ENCODE data around the gene RIMBP2. TPM values are rescaled to one million over a fixed set of nuclear protein-coding genes. Genes with fewer than 3 reads are reported as not detected.

Gene RIMBP2
- total RNA-seq, 2 experiments from 2014 or later: not detected

- H3K36me3 ChIP-seq (ENCODE audit: insufficient read depth, low read length): no peaks in the 10 kb centered on the region
- H3K4me1 ChIP-seq (ENCODE audit: insufficient read depth, low read length): no peaks in the 10 kb centered on the region
- ChIA-PET POLR2A (no interaction called here), CTCF (no interaction called here)
- Mint-ChIP-seq H3K27me3 (no peaks in the 10 kb centered on the region), H3K9me3 (peaks cover 5% of the 10 kb centered on the region), H3K4me1 (ENCODE audit: low read depth) (no peaks in the 10 kb centered on the region), H3K27ac (no peak overlapping the region), H3K36me3 (ENCODE audit: low read depth) (no peaks in the 10 kb centered on the region), H3K4me3 (no peak overlapping the region)
- H3K4me3 ChIP-seq (ENCODE audit: low read length): no peak overlapping the region
- DNase-seq: no peak
- intact Hi-C loops (cut with DNase I, micrococcal nuclease): no loop called here
- no peak for ATAC-seq (ENCODE audit: poor library complexity)
- H3K9me3 ChIP-seq (ENCODE audit: control insufficient read depth in 1 of 2, insufficient read depth in 1 of 2, low read length in 2 of 2): peaks cover 0 to 35% of the 10 kb centered on the region in 2 experiments
- TF ChIP-seq, protein P1, sequence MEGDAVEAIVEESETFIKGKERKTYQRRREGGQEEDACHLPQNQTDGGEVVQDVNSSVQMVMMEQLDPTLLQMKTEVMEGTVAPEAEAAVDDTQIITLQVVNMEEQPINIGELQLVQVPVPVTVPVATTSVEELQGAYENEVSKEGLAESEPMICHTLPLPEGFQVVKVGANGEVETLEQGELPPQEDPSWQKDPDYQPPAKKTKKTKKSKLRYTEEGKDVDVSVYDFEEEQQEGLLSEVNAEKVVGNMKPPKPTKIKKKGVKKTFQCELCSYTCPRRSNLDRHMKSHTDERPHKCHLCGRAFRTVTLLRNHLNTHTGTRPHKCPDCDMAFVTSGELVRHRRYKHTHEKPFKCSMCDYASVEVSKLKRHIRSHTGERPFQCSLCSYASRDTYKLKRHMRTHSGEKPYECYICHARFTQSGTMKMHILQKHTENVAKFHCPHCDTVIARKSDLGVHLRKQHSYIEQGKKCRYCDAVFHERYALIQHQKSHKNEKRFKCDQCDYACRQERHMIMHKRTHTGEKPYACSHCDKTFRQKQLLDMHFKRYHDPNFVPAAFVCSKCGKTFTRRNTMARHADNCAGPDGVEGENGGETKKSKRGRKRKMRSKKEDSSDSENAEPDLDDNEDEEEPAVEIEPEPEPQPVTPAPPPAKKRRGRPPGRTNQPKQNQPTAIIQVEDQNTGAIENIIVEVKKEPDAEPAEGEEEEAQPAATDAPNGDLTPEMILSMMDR (IDR thresholded peaks at IDR 0.05): no peak
- no peaks in the 10 kb centered on the region for H3K27me3 ChIP-seq (ENCODE audit: control insufficient read depth in 1 of 2, insufficient read depth in 2 of 2, low read length in 2 of 2)
- no peak overlapping the region for H3K27ac ChIP-seq (ENCODE audit: low read depth in 1 of 2, low read length in 2 of 2)
Observed at GRCh38 chr12:130669797-130670196, 46.3 kb downstream of the RIMBP2 start.

DNA sequence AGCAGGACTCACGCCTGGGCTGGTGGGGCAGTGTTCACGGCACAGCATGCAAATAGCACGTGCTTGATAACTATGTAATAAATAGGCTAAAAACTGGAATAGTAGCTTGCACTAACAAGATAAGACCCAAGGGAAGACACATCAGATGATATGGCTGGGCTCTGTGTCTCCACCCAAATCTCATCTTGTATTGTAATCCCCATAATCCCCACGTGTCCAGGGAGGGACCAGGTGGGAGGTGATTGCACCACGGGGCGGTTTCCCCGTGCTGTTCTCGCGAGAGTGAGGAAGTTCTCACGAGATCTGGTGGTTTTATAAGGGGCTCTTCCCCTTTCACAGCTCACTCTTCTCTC lies 46.9 kb downstream of the RIMBP2 start:
- POLR2A ChIA-PET: no interaction called here
- intact Hi-C loops (cut with DNase I, micrococcal nuclease): no loop called here
- TF ChIP-seq, protein P1 (IDR thresholded peaks at IDR 0.05): no peak
- Histone ChIP-seq H3K36me3 (ENCODE audit: insufficient read depth, low read length) (no peaks in the 10 kb centered on the region), H3K4me3 (ENCODE audit: low read length) (no peak overlapping the region), H3K27ac (ENCODE audit: low read depth in 1 of 2, low read length in 2 of 2) (no peak overlapping the region), H3K27me3 (ENCODE audit: control insufficient read depth in 1 of 2, insufficient read depth in 2 of 2, low read length in 2 of 2) (no peaks in the 10 kb centered on the region), H3K4me1 (ENCODE audit: insufficient read depth, low read length) (no peaks in the 10 kb centered on the region), H3K9me3 (ENCODE audit: control insufficient read depth in 1 of 2, insufficient read depth in 1 of 2, low read length in 2 of 2) (peaks cover 0 to 34% of the 10 kb centered on the region in 2 experiments)
- no peaks in the 10 kb centered on the region for H3K4me1 Mint-ChIP-seq (ENCODE audit: low read depth)
- H3K27ac Mint-ChIP-seq: no peak overlapping the region
- peaks cover 5% of the 10 kb centered on the region for H3K9me3 Mint-ChIP-seq
- DNase-seq (no peak), ATAC-seq (ENCODE audit: poor library complexity) (no peak)
- H3K4me3 Mint-ChIP-seq: no peak overlapping the region
- CTCF ChIA-PET: no interaction called here
- no peaks in the 10 kb centered on the region for H3K27me3 Mint-ChIP-seq
- no peaks in the 10 kb centered on the region for H3K36me3 Mint-ChIP-seq (ENCODE audit: low read depth)

GRCh38 chr12:130668286-130669204 lies 47.6 kb downstream of the RIMBP2 start:
- ChIA-PET CTCF (no interaction called here), POLR2A (no interaction called here)
- intact Hi-C loops (cut with DNase I, micrococcal nuclease): no loop called here
- H3K36me3 ChIP-seq (ENCODE audit: insufficient read depth, low read length): no peaks in the 10 kb centered on the region
- peaks cover 0 to 35% of the 10 kb centered on the region in 2 experiments for H3K9me3 ChIP-seq (ENCODE audit: control insufficient read depth in 1 of 2, insufficient read depth in 1 of 2, low read length in 2 of 2)
- H3K27me3 Mint-ChIP-seq: peaks cover 2% of the 10 kb centered on the region
- H3K27ac Mint-ChIP-seq: no peak overlapping the region
- peaks cover 5% of the 10 kb centered on the region for H3K9me3 Mint-ChIP-seq
- no peaks in the 10 kb centered on the region for H3K27me3 ChIP-seq (ENCODE audit: control insufficient read depth in 1 of 2, insufficient read depth in 2 of 2, low read length in 2 of 2)
- no peaks in the 10 kb centered on the region for H3K36me3 Mint-ChIP-seq (ENCODE audit: low read depth)
- no peak overlapping the region for H3K4me3 Mint-ChIP-seq
- H3K4me1 ChIP-seq (ENCODE audit: insufficient read depth, low read length): no peaks in the 10 kb centered on the region
- H3K4me3 ChIP-seq (ENCODE audit: low read length): no peak overlapping the region
- ATAC-seq (ENCODE audit: poor library complexity): no peak
- no peak overlapping the region for H3K27ac ChIP-seq (ENCODE audit: low read depth in 1 of 2, low read length in 2 of 2)
- TF ChIP-seq, protein P1 (IDR thresholded peaks at IDR 0.05): no peak
- no peaks in the 10 kb centered on the region for H3K4me1 Mint-ChIP-seq (ENCODE audit: low read depth)
- DNase-seq: no peak
